Stimulated activated CD4-positive, alpha-beta T cell treated with anti-CD3 and anti-CD28 coated beads, Interleukin-1b, Interleukin-23, amount 100 ng/mL, for 48 hours (primary cell): ENCODE results near the gene GADD45G.

ENCODE experiments used
- DNase-seq: peaks from one replicate; pipeline ENCODE4 v3.0.0-alpha.2; 2020

The GADD45G gene

GRCh38 chr9:89610391-89610925 lies 5.6 kb downstream of the GADD45G start:
- no peak for DNase-seq

DNA sequence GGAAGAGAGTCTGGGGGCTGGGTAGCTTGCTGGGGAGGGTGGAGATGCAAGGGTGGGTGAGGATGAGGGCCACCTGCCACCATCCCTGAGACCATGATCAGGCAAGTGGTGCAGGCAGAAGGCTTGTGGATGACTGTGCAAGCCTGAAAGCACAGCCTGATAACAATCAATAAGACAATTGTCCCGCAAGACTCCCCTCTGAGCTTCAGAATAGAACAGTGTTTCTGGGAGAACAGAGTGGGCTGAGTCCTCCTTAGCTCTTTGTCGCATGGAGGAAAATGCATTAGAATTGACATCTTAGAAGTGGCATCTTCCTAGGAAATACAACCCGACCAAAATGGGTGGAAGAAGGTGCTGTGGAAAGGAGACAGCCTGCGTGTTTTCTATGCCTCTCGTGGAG lies 6.6 kb downstream of the GADD45G start:
- no peak for DNase-seq

DNA sequence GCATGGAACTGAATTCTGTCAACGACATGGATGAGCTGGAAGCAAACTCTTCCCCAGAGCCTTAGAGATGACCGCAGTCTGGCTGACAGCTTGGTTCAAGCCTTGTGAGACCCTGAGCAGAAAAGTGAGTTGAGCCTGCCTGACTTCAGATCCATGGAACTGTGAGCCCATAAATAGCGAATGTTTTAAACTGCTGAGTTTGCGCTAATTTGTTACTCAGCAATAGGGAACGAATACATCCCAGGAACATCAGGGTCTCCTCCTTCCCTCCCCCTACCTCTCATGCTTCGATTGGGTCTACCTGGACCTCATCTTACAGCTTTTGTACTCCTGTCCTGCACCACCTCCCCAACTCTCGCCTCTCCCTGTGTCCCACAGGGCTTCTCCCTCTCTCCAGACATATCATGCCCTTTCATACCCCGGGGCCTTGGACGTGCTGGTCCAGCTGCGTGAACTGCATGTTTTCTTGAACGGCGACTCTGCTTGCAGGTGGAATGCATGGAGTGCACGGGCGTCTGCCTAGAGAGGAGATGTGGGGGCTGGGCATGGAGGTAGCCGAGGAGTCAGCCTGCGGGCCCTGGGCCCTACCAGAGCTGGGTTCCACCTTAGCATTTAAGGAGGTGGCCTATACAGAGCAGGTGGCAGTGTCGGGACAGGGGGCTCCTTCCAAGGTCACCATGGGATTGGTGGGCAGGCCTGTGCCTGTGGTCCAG lies 7.9 kb downstream of the GADD45G start:
- DNase-seq: no peak

GRCh38 chr9:89613912-89614892 lies 9.4 kb downstream of the GADD45G start:
- DNase-seq: no peak

- DNase-seq: no peak
Measured at GRCh38 chr9:89615661-89616060, 10.8 kb downstream of the GADD45G start.

DNA sequence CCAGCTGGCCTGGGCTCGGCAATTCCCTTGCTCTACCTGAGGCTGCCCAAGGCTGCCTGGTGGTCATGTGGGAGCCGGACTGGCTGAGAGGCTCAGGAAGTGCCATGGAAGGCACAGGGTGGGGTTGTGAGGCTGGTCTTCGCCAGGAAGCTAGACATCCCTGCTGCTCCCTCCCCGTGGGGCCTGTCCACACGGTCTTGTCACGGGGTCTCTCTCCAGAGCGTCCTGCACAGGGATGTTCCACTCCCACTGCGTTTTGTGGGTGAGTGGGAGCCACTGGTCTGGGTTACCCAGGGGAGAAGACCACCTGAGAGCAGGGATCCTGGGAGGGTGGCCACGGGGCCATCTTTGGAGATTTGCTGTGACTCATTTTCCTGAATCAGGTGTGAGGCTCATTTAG lies 11.6 kb downstream of the GADD45G start:
- DNase-seq: no peak

DNA sequence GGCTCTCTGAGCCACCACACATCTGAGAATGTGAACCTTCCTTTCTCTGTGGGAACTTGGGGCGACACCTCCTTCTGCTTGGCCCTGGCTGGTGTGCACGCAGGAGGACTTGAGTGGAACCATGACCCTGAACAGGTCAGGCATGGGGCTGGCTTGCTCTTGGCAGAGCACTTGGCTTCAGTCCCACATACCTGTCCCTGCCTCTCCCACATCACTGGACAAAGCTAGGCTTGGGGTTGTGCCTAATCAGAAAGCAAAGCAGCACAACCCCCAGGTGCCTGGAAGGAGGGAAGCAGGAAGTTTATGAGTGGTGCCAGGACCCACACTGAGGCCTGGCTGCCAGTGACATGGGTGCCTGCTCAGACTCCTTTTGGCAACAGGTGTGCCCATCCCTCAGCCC lies 13.2 kb downstream of the GADD45G start:
- no peak for DNase-seq

DNA sequence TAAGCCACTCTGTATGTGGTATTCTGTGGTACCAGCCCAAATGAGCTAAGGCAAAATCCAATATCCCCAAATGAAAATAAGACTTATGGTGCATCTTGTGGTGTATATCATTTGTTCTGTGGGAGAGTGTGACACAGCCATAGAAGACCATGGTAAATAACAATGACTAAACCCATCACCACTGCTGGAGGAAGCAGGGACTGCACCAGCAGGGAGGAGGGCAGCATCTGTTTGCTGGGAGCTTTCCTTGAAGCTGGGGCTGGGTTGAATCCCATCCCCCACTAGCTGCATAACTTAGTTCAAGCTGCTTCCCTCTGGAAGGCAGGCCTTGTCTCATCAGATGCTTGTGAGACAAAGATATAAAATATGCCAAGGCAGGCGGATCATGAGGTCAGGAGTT lies 14.2 kb downstream of the GADD45G start:
- DNase-seq: no peak

GRCh38 chr9:89619424-89620138 lies 14.8 kb downstream of the GADD45G start:
- no peak for DNase-seq

DNA sequence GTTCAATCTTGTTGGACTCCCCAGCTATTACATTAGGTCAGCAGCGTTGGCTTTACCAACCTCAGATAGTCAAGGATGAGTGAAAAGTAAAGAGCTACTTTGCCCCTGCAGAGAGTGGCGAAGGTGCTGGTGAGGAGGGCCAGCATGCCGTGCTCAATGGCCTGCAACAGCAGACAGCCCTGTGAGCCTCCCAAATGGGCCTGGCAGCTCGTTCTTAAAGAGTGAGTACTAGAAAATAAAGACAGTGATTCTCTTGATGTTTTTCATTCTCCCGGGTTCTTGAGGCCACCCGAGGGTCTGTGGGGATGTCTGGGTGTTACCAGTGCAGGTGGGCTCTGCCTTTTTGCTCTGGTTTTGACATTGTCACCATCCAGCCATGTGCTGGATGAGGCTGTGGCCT lies 16.2 kb downstream of the GADD45G start:
- DNase-seq: no peak

- no peak for DNase-seq
Measured at GRCh38 chr9:89621676-89622075, 16.9 kb downstream of the GADD45G start.

DNA sequence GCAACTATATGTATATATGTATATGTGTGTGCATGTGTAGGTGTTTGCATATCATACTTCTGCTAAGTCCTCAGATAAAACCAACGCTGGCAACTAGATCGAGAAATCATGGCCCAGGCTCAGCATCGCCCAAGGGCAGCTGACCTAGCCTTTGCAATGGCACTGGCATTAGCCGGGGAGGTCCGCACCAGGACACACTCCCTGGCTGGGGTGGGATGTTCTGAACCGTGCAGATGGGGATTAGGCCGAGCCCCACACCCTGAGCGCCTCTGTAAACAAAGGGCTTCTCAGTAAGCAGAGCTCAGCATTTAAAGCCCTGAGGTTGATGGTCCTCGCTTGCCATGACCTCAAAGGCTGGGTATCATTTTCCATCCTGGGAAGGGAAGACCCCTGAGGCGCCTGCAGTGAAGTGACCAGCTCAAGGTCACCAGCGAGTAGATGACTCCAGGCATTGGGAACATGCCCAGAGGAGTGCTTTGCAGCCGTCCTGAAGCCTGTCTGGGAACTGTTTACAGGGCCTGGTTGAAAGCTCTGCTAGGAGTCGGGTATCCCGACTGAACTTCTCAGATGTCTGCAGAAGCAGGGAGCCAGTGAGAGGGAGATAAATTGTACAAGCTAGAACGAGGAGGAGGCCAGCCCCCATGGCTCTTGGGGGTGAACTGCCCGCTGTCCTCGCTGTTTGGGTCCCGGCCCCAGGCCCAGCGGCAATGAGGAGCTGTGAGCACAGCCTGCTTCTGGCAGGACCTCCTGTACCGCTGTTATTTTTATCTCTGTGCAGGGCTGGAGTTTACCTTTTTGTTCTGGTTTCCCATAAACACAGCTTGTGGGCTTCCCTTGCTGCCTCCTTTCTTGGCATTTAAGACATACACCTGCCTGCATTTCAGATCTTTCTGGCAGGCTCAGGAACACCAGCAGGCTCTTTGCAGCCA lies 18.4 kb downstream of the GADD45G start:
- no peak for DNase-seq

DNA sequence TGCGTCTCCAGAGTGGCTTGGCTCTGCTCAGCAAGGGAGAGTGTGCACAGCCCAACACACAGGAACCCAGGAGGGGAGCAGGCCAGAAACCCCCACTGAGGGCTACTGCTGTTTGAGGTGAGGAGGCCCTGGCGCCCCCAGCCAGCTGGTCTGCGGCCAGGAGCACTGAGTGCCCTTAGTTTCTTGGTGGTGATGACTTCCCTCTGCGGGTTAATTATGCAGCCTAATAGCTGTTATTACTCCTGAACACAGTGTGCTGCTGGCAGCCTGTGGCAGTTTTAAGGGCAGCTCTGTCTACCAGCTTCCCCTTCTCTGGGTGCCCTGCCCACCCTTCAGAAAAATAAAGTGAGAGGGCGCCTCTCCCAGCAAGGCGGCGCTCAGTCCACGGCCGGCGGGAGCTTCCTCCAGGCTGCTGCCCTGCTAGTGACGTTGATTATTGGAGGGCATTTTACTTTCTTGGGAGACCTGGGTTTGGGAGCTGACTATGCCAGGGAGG lies 19.2 kb downstream of the GADD45G start:
- DNase-seq: no peak

- no peak for DNase-seq
Measured at GRCh38 chr9:89625721-89626687, 21.2 kb downstream of the GADD45G start.

GRCh38 chr9:89626741-89627265 lies 22.0 kb downstream of the GADD45G start:
- DNase-seq: no peak

DNA sequence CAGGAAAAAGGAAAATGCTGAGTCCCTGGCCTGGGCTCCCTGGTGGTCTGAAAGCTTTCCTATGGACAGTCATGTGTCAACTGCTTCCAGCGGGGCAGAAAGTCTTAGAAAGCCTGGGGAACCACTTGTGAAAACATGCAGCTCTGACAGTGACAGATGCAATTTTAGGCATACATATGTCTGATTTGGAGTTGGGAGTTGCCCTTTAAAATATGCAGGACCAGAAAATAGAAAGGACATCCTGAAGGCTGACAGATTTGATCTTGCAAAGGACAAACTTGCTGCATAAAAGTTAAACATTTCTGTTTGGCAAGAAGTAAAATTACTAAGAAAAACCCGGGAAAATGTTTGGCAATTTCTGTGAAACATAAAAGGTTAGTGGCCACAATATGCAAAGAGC lies 23.8 kb downstream of the GADD45G start:
- DNase-seq: no peak

DNA sequence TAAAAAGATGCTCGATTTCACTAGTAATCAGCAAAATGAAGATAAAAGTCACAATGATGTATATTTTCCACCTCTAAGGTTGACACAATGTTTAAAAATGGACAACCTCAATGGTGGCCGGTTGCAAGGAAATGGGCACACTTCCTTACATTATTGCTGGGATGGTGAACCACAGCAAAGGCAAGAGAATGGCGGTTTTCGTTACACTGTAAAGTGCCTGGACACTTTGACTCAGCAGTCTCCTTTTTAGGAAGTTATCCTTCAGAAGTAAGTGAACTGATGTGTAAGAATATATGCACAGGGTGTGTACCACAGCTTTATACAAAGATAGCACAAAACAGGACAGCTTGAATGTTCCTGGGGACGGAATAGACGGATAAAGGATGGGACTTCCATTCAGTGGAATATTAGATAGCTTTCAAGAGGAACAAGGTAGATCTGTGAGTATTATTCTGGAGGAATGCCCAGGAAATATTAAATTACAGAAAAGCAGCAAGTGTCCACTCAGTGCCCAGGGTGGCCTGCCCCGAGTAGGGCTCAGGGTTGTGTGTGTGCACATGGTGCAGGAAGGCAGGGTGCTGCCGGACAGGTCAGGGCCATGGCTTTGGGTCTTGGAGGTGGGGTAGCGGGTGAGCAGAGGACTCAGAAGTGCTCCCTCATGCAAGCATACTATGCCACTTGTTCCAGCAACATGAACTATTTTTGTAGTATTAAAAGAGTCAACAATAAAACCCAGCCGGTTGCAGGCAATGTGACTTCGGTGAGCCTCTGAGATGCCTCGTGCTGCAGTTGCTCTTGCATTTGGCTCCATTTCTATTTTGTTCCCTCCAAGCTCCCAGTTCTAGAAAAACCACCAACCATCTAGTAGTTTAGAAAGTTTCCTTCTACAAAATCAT lies 24.5 kb downstream of the GADD45G start:
- no peak for DNase-seq

DNA sequence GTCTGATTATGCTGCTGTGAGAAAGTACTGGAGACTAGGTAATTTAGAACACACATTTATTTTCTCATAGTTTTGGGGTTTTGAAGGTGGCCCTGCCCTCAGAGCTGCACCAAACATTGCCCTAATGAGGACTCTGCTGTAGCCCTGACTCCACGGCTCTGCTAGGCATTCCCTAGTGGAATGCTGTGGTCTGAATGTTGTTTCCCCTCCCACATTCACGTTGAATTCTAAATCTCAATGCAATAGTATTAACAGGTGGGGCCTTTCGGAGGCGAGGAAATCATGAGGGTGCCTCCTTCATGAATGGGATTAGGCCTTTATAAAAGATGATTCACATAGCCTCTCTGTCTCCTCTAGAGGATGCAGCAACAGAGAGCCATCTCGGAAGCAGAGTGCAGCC lies 25.7 kb downstream of the GADD45G start:
- no peak for DNase-seq

DNA sequence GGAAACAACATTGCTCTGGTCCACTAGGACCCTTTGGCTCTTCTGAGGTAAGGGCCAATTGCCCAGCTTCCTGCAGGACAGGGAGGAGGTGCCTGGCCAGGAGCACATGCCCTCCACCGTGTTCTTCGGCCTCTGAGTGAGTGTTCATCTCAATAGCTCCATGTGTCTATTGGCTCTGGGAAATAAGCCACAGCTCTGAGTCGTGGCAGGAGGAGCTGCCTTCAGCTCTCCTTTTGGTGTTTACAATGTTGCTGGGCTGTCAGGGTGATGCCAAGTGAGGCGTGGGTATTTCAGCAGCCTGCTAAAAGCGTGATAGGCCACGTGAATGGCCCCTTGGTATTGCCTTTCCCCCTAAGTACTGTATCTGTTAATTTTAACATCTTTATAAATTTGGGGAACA lies 26.6 kb downstream of the GADD45G start:
- DNase-seq: no peak
